Ectodermal cell (in vitro differentiated cells): ENCODE measurements around the gene MYO1G.

ENCODE experiments used
- H3K27ac ChIP-seq: 2 replicates; pipeline ENCODE4 v1.7.0; 2013; ENCODE audit warnings: mild to moderate bottlenecking, low read depth, low read length; ENCODE audit not compliant: insufficient read depth, poor library complexity, severe bottlenecking
- H3K27me3 ChIP-seq: 2 replicates; pipeline ENCODE4 v1.7.0; 2013; ENCODE audit warnings: mild to moderate bottlenecking, low read length; ENCODE audit not compliant: insufficient read depth, control insufficient read depth, poor library complexity, severe bottlenecking
- H3K36me3 ChIP-seq: one replicate; pipeline ENCODE4 v1.7.0; 2013; ENCODE audit warnings: low read length; ENCODE audit not compliant: control insufficient read depth, insufficient read depth
- H3K4me1 ChIP-seq: one replicate; pipeline ENCODE4 v1.7.0; 2013; ENCODE audit warnings: low read length; ENCODE audit not compliant: control insufficient read depth, insufficient read depth
- H3K4me3 ChIP-seq: 2 replicates; pipeline ENCODE4 v1.7.0; 2013; ENCODE audit warnings: low read depth, low read length, control low read depth; ENCODE audit not compliant: insufficient read depth
- H3K9me3 ChIP-seq: 2 replicates; pipeline ENCODE4 v1.7.0; 2013; ENCODE audit warnings: mild to moderate bottlenecking, low read length, moderate library complexity; ENCODE audit not compliant: control insufficient read depth
- WGBS, 2 experiments: methylation state at CpG; one replicate each; pipeline ENCODE4 v1.1.7; 2013; ENCODE audit warnings: missing lambda C conversion rate in 2 of 2; 5-methylcytosine and 5-hydroxymethylcytosine counted together

Gene MYO1G

GRCh38 chr7:44972562-44972961, 6.3 kb downstream of the MYO1G start:
- Histone ChIP-seq H3K27ac (no peak overlapping the region), H3K27me3 (no peaks in the 10 kb centered on the region), H3K36me3 (no peaks in the 10 kb centered on the region), H3K9me3 (no peaks in the 10 kb centered on the region), H3K4me1 (no peaks in the 10 kb centered on the region), H3K4me3 (no peak overlapping the region)
- WGBS, 2 experiments: 90 to 92% methylated on average over 3 of the region's 3 CpGs

GRCh38 chr7:44971902-44972441, 6.8 kb downstream of the MYO1G start:
- Histone ChIP-seq H3K9me3 (no peaks in the 10 kb centered on the region), H3K4me1 (no peaks in the 10 kb centered on the region), H3K36me3 (no peaks in the 10 kb centered on the region), H3K27ac (no peak overlapping the region), H3K4me3 (no peak overlapping the region), H3K27me3 (no peaks in the 10 kb centered on the region)
- 86 to 89% methylated on average over 5 of the region's 5 CpGs for WGBS, 2 experiments

GRCh38 chr7:44971188-44971901, 7.5 kb downstream of the MYO1G start:
- Histone ChIP-seq H3K27me3 (no peaks in the 10 kb centered on the region), H3K36me3 (no peaks in the 10 kb centered on the region), H3K4me3 (no peak overlapping the region), H3K4me1 (no peaks in the 10 kb centered on the region), H3K9me3 (no peaks in the 10 kb centered on the region), H3K27ac (no peak overlapping the region)
- 90 to 91% methylated on average over 10 of the region's 10 CpGs for WGBS, 2 experiments

GRCh38 chr7:44970523-44971051, 8.2 kb downstream of the MYO1G start:
- H3K27ac ChIP-seq: no peak overlapping the region
- H3K4me1 ChIP-seq: no peaks in the 10 kb centered on the region
- 92% methylated on average over 18 of the region's 18 CpGs for WGBS, 2 experiments

DNA sequence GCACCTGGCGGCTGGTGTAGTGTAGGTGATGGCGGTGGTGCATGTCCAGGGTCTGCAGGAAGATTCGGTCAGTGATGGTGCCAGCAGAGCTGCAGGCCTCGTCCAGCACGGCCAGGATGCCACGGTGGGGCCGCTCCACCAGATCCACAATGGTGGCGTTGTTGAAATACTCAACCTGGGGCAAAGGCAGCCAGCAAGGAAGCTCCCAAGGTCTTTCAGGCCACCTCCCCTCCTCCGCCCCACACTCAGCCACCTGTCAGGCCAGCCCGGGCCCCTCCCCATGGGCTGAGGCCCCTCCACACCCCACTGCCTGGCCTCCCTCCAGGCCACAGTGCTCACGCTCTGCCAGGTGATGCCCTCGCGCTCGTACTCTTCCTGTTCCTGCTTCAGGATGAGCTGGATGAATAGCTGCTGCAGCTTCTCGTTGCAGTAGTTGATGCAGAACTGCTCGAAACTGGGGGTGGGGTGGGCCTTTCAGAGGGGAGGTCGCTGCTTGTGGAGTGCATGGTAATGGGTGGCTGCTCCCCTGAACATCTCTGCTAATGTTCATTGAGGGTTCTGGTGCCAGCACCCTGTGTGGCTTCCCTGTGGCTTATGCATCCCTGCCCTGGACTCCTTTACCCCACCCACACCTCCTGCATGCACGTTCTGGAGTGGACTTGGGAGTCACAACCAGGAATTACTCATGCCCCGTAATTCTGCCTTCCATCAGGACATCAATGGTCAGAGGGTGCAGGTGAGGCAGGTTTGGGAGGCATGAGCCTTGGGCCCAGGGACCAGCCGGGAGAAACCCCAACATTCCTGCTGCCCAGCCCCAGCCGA, 8.9 kb downstream of the MYO1G start:
- WGBS, 2 experiments: 88 to 93% methylated on average over 21 of the region's 21 CpGs
- H3K27ac ChIP-seq: no peak overlapping the region

More at GRCh38 chr7:44970523-44971051, 8.2 kb downstream of the MYO1G start:
- Histone ChIP-seq H3K27me3 (no peaks in the 10 kb centered on the region), H3K4me3 (no peak overlapping the region), H3K36me3 (no peaks in the 10 kb centered on the region), H3K9me3 (no peaks in the 10 kb centered on the region)

DNA sequence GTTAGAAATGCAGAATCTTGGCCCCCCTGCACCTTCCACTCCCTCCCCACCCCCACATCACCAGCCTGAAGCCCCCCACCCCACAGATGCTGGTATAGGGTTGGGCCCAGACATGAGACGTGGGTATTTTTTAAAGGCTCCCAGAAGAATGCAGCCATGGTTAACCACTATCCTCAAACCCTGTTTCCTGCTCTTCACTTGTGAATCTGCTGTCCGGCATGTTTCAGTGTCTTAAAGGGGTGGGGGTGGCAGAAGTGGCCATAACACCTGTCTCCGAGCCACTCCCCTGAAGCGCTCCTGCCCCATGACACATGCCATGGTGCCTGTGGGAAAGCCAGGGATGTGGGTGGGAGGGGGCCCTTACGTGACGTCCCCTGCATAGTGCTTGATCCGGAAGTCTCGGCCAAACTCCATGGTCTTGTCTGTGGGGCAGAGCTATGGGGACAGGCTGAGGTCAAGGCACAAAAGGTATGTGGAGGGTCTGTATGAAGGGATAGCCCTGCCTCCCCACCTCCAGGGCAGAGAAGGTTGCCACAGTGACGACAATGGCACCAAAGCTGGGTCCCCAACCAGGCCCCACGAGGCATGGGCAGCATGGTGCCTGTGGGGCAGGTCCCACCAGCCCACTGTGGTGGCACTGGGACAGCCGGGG, 9.6 kb downstream of the MYO1G start:
- Histone ChIP-seq H3K27ac (no peak overlapping the region), H3K4me3 (no peak overlapping the region), H3K4me1 (no peaks in the 10 kb centered on the region), H3K27me3 (peaks cover 2% of the 10 kb centered on the region), H3K36me3 (no peaks in the 10 kb centered on the region), H3K9me3 (no peaks in the 10 kb centered on the region)
- WGBS, 2 experiments: 94 to 96% methylated on average over 11 of the region's 11 CpGs

More for the DNA sequence above, 8.9 kb downstream of the MYO1G start:
- Histone ChIP-seq H3K4me1 (no peaks in the 10 kb centered on the region), H3K4me3 (no peak overlapping the region), H3K36me3 (no peaks in the 10 kb centered on the region), H3K9me3 (no peaks in the 10 kb centered on the region), H3K27me3 (no peaks in the 10 kb centered on the region)

- peaks cover 2% of the 10 kb centered on the region for H3K4me1 ChIP-seq
- no peaks in the 10 kb centered on the region for H3K36me3 ChIP-seq
- no peaks in the 10 kb centered on the region for H3K9me3 ChIP-seq
- 79 to 80% methylated on average over 18 of the region's 18 CpGs for WGBS, 2 experiments
- no peak overlapping the region for H3K4me3 ChIP-seq
- H3K27ac ChIP-seq: no peak overlapping the region
- peaks cover 16% of the 10 kb centered on the region for H3K27me3 ChIP-seq
Observed at GRCh38 chr7:44967571-44968446, 11.0 kb downstream of the MYO1G start.

DNA sequence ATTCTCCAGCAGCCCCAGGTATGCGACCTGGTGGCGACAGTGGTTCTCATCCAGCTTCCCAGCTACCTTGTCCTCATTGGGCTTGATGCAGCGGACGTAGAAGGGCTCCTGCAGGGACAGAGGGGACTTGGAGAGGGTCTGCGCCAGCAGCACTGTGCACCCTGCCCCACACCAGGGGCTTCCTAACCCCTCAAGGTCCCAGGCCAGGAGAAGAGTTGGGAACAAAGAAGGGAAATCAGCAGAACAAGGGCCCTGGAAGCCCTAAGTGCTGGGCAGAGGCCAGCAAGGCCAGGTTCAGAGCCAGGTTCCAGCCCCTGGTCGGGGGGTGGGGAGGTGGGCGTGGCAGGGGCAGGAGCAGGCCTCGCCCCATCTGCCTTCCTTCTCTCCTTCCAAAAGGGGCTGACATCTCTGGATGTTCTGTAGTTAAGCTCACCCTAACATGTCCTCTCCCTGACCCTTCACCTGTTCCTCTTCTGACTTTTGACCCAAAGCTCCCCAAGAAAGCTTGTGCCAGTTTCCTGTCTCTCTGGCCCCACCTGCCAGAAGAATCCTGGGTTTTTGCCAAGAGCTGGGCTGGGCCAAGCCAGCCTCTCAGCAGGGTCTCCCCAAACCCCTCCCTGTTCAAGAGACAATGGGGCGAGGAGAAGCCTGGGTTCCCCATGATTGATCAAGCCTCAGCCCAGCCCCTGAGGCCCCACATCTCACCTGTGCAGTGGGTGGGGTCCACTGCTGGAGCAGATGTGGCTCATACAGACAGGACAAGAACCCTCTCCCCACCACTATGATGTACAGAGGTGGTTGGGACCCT, 11.9 kb downstream of the MYO1G start:
- no peaks in the 10 kb centered on the region for H3K36me3 ChIP-seq
- H3K27ac ChIP-seq: no peak overlapping the region
- H3K9me3 ChIP-seq: no peaks in the 10 kb centered on the region
- H3K27me3 ChIP-seq: peaks cover 25% of the 10 kb centered on the region
- H3K4me3 ChIP-seq: no peak overlapping the region
- WGBS, 2 experiments: 85% methylated on average over 9 of the region's 9 CpGs
- peaks cover 8% of the 10 kb centered on the region for H3K4me1 ChIP-seq
